GM21515 (cell line): Measurements from ENCODE around the gene SMYD5.

Experiments used
- ATAC-seq: cut with Tn5 transposase; IDR thresholded peaks from one replicate; pipeline ENCODE4 v1.9.1; 2021; ENCODE audit not compliant: unreplicated experiment

SMYD5 gene

GRCh38 chr2:73237168-73237567 lies 23.1 kb downstream of the SMYD5 start:
- no peak for ATAC-seq

- no peak for ATAC-seq
Observed at GRCh38 chr2:73238149-73238548, 24.1 kb downstream of the SMYD5 start.

- no peak for ATAC-seq
Observed at GRCh38 chr2:73238976-73239375, 24.9 kb downstream of the SMYD5 start.

GRCh38 chr2:73239776-73240175 lies 25.7 kb downstream of the SMYD5 start:
- no peak for ATAC-seq

- ATAC-seq, result no peak
Observed at GRCh38 chr2:73243884-73244570, 30.0 kb downstream of the SMYD5 start.

GRCh38 chr2:73244580-73244979 lies 30.5 kb downstream of the SMYD5 start:
- ATAC-seq, result no peak

- no peak for ATAC-seq
Observed at GRCh38 chr2:73246850-73247249, 32.8 kb downstream of the SMYD5 start.

GRCh38 chr2:73249636-73250035 lies 35.6 kb downstream of the SMYD5 start:
- no peak for ATAC-seq

GRCh38 chr2:73250872-73251846 lies 37.1 kb downstream of the SMYD5 start:
- ATAC-seq, result no peak

GRCh38 chr2:73252238-73253027 lies 38.4 kb downstream of the SMYD5 start:
- ATAC-seq, result no peak

- ATAC-seq, result no peak
Observed at GRCh38 chr2:73253400-73253799, 39.4 kb downstream of the SMYD5 start.

- no peak for ATAC-seq
Observed at GRCh38 chr2:73253901-73254300, 39.9 kb downstream of the SMYD5 start.

GRCh38 chr2:73254343-73255006 lies 40.4 kb downstream of the SMYD5 start:
- no peak for ATAC-seq

- ATAC-seq, result no peak
Observed at GRCh38 chr2:73255007-73255644, 41.1 kb downstream of the SMYD5 start.

GRCh38 chr2:73255907-73256617 lies 42.0 kb downstream of the SMYD5 start:
- ATAC-seq, result no peak

- no peak for ATAC-seq
Observed at GRCh38 chr2:73256618-73256922, 42.5 kb downstream of the SMYD5 start.

- ATAC-seq, result no peak
Observed at GRCh38 chr2:73257021-73257420, 43.0 kb downstream of the SMYD5 start.

GRCh38 chr2:73257425-73258125 lies 43.5 kb downstream of the SMYD5 start:
- ATAC-seq, result no peak

- no peak for ATAC-seq
Observed at GRCh38 chr2:73258186-73258912, 44.3 kb downstream of the SMYD5 start.
